PC-3 (cell line): ENCODE results near the gene RBKS. TPM values are rescaled to one million over a fixed set of nuclear protein-coding genes. Genes with fewer than 3 reads are reported as not detected.

Experiments used
- ATAC-seq: fragments of 200-7000 bp; cut with Tn5 transposase; 2 replicates; pipeline ENCODE4 v1.9.1; 2020; ENCODE audit warnings: mild to moderate bottlenecking, moderate library complexity
- BruUV-seq: library from RNA; stranded (reverse); fragments of 400-500 nt; replicated peaks from 2 replicates; lab custom pipeline; 2021; lab: Mats Ljungman, UMichigan
- CTCF ChIA-PET: fragments of 300-600 bp; sonication (Branson Sonifier 250); formaldehyde crosslinking; loops from one replicate; lab custom pipeline; 2022; ENCODE audit warnings: antibody characterized with exemption; lab: Charles Lee
- POLR2A ChIA-PET: fragments of 300-600 bp; sonication (Branson Sonifier 250); formaldehyde crosslinking; loops from one replicate; lab custom pipeline; 2022; ENCODE audit warnings: antibody characterized with exemption; ENCODE audit not compliant: unreplicated experiment; lab: Charles Lee
- DNase-seq: peaks from one replicate; pipeline ENCODE4 v3.0.0-alpha.2; 2015
- H2AFZ ChIP-seq: fragments of 300-600 bp; sonication (generic); 2 replicates; pipeline ENCODE4 v1.6.0; 2016; ENCODE audit warnings: antibody characterized with exemption, low read length
- H3F3A ChIP-seq: fragments of 300-600 bp; sonication (generic); one replicate; pipeline ENCODE4 v1.6.0; 2017; ENCODE audit warnings: antibody characterized with exemption, low read length, control low read depth, mild to moderate bottlenecking; ENCODE audit not compliant: unreplicated experiment
- H3K27ac ChIP-seq: fragments of 300-600 bp; sonication (generic); 2 replicates; pipeline ENCODE4 v1.5.1; 2016; ENCODE audit warnings: mild to moderate bottlenecking, low read length
- H3K27me3 ChIP-seq: fragments of 300-600 bp; sonication (generic); 2 replicates; pipeline ENCODE4 v1.6.1; 2016; ENCODE audit warnings: low read length, mixed read lengths
- H3K36me3 ChIP-seq: fragments of 300-600 bp; sonication (generic); 2 replicates; pipeline ENCODE4 v1.6.1; 2016; ENCODE audit warnings: low read depth, mixed run types, low read length, mixed read lengths
- H3K4me1 ChIP-seq: fragments of 300-600 bp; sonication (generic); 2 replicates; pipeline ENCODE4 v1.5.1; 2016; ENCODE audit warnings: low read length; ENCODE audit not compliant: insufficient read depth
- H3K4me2 ChIP-seq: fragments of 300-600 bp; sonication (generic); 2 replicates; pipeline ENCODE4 v1.6.0; 2016; ENCODE audit warnings: low read length
- H3K4me3 ChIP-seq: fragments of 300-600 bp; sonication (generic); 2 replicates; pipeline ENCODE4 v1.5.1; 2016; ENCODE audit warnings: mild to moderate bottlenecking, low read length, mixed read lengths
- H3K79me2 ChIP-seq: fragments of 300-600 bp; sonication (generic); 2 replicates; pipeline ENCODE4 v1.6.1; 2017; ENCODE audit warnings: low read length, mixed read lengths
- H3K9ac ChIP-seq: fragments of 300-600 bp; sonication (generic); 2 replicates; pipeline ENCODE4 v1.6.0; 2016; ENCODE audit warnings: mild to moderate bottlenecking, low read length
- H3K9me2 ChIP-seq: fragments of 300-600 bp; sonication (generic); replicated peaks from 2 replicates; pipeline ENCODE4 v1.6.1; 2016; ENCODE audit warnings: mixed run types, low read length, mixed read lengths
- H3K9me3 ChIP-seq: fragments of 300-600 bp; sonication (generic); 2 replicates; pipeline ENCODE4 v1.6.1; 2016; ENCODE audit warnings: low read length, mixed read lengths
- H4K20me1 ChIP-seq: fragments of 300-600 bp; sonication (generic); 2 replicates; pipeline ENCODE4 v1.6.1; 2016; ENCODE audit warnings: low read length, mixed read lengths
- CTCF ChIP-seq: fragments of 300-600 bp; sonication (generic); conservative IDR thresholded peaks from 2 replicates; pipeline ENCODE4 v1.5.1; 2017; ENCODE audit warnings: antibody characterized with exemption, low read depth, mild to moderate bottlenecking, low read length
- EZH2 ChIP-seq: fragments of 300-600 bp; sonication (generic); IDR thresholded peaks from one replicate; pipeline ENCODE4 v1.6.1; 2017; ENCODE audit warnings: antibody characterized with exemption, mild to moderate bottlenecking, low read length; ENCODE audit not compliant: unreplicated experiment
- EZH2phosphoT487 ChIP-seq: fragments of 300-600 bp; sonication (generic); IDR thresholded peaks from 2 replicates; pipeline ENCODE4 v1.6.1; 2018; ENCODE audit warnings: mild to moderate bottlenecking, antibody characterized with exemption, low read length, borderline replicate concordance
- intact Hi-C: fragments of 100-400 bp; cut with micrococcal nuclease; formaldehyde crosslinking; loops from 2 replicates; pipeline ENCODE4 v1.9.0; 2023
- total RNA-seq: library from RNA; depleted of rRNA; stranded (reverse); fragments of >200 nt; gene quantifications from 2 replicates; pipeline ENCODE4 v1.2.3, GENCODE V29; 2014

The RBKS gene
- total RNA-seq, 1 experiment from 2014 or later, result 1.8 TPM

- Histone ChIP-seq H3F3A (no peaks in the 10 kb centered on the region), H3K4me2 (no peak overlapping the region), H3K27ac (no peak overlapping the region), H3K36me3 (no peaks in the 10 kb centered on the region), H4K20me1 (no peaks in the 10 kb centered on the region), H3K27me3 (no peaks in the 10 kb centered on the region), H3K9me3 (no peaks in the 10 kb centered on the region), H3K79me2 (no peaks in the 10 kb centered on the region), H3K9me2 (no peaks in the 10 kb centered on the region), H2AFZ (no peak overlapping the region), H3K9ac (no peak overlapping the region), H3K4me3 (no peak overlapping the region), H3K4me1 (peaks cover 9% of the 10 kb centered on the region)
- intact Hi-C loops, result no loop called here
- ChIA-PET CTCF (no interaction called here), POLR2A (interaction anchor here (0.5 kb wide), 1 partner anchor 69 kb away, joined by 5 read pairs; no protein-coding TSS in a partner anchor)
- DNase-seq (no peak), ATAC-seq (no peak)
- TF ChIP-seq EZH2 (no peak), EZH2phosphoT487 (no peak), CTCF (no peak)
- BruUV-seq, result no TSS peak
Measured at GRCh38 chr2:27875089-27875881, 14.9 kb downstream of the RBKS start.

GRCh38 chr2:27873091-27873490 is 17.1 kb downstream of the RBKS start:
- no peaks in the 10 kb centered on the region for H4K20me1 ChIP-seq
- no peaks in the 10 kb centered on the region for H3K79me2 ChIP-seq
- no peak overlapping the region for H2AFZ ChIP-seq
- no peaks in the 10 kb centered on the region for H3K27me3 ChIP-seq
- H3K9me3 ChIP-seq, result no peaks in the 10 kb centered on the region
- H3K27ac ChIP-seq, result no peak overlapping the region
- TF ChIP-seq EZH2, result no peak
- no peak for TF ChIP-seq CTCF
- no peak for TF ChIP-seq EZH2phosphoT487
- H3K9ac ChIP-seq, result no peak overlapping the region
- no peak overlapping the region for H3K4me2 ChIP-seq
- no TSS peak for BruUV-seq
- ChIA-PET CTCF (no interaction called here), POLR2A (no interaction called here)
- no peaks in the 10 kb centered on the region for H3K9me2 ChIP-seq
- ATAC-seq (no peak), DNase-seq (no peak)
- no peaks in the 10 kb centered on the region for H3F3A ChIP-seq
- intact Hi-C loops, result no loop called here
- peaks cover 11% of the 10 kb centered on the region for H3K4me1 ChIP-seq
- no peaks in the 10 kb centered on the region for H3K36me3 ChIP-seq
- H3K4me3 ChIP-seq, result no peak overlapping the region

- H3K4me2 ChIP-seq, result no peak overlapping the region
- no peaks in the 10 kb centered on the region for H3K36me3 ChIP-seq
- TF ChIP-seq EZH2phosphoT487 (no peak), EZH2 (no peak), CTCF (no peak)
- H3K9me3 ChIP-seq, result no peaks in the 10 kb centered on the region
- H3K27ac ChIP-seq, result no peak overlapping the region
- BruUV-seq, result no TSS peak
- no peaks in the 10 kb centered on the region for H4K20me1 ChIP-seq
- no peak overlapping the region for H3K4me3 ChIP-seq
- H3F3A ChIP-seq, result no peaks in the 10 kb centered on the region
- DNase-seq, result no peak
- ChIA-PET CTCF (no interaction called here), POLR2A (no interaction called here)
- intact Hi-C loops, result no loop called here
- no peak overlapping the region for H3K9ac ChIP-seq
- peaks cover 11% of the 10 kb centered on the region for H3K4me1 ChIP-seq
- no peaks in the 10 kb centered on the region for H3K9me2 ChIP-seq
- no peak overlapping the region for H2AFZ ChIP-seq
- ATAC-seq, result no peak
- H3K79me2 ChIP-seq, result no peaks in the 10 kb centered on the region
- H3K27me3 ChIP-seq, result no peaks in the 10 kb centered on the region
Measured at GRCh38 chr2:27871802-27872201, 18.4 kb downstream of the RBKS start.
